HG02870 (cell line): ENCODE data around the gene SEC11A.
"Not testable (repeated sequence)": the region's sequence is repeated elsewhere in the genome, so short reads cannot be mapped to it uniquely, and the experiment has no call there.

Experiments used
- ATAC-seq: cut with Tn5 transposase; IDR thresholded peaks from one replicate; pipeline ENCODE4 v1.9.1; 2021; ENCODE audit warnings: mild to moderate bottlenecking, moderate library complexity; ENCODE audit not compliant: unreplicated experiment

Gene SEC11A

DNA sequence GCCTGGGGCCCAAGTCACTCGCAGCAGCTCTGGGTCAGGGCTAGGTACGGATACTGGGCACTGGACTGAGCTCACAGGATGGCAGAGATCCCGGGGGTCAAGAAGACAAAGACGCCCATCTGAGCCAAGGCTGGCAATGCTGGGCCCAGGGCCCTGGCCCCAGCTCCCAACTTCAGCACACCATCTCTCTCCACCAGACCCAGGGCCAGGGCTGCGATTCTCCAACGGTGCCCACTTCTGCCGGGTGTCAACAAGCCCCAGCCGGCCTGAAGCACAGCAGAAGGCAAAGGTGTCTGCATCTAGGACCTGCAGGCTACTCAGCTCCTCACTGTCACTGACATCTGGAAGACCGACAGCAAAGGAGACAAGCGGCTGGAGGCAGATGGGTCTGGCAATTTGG, 70.4 kb downstream of the SEC11A start:
- no peak for ATAC-seq

DNA sequence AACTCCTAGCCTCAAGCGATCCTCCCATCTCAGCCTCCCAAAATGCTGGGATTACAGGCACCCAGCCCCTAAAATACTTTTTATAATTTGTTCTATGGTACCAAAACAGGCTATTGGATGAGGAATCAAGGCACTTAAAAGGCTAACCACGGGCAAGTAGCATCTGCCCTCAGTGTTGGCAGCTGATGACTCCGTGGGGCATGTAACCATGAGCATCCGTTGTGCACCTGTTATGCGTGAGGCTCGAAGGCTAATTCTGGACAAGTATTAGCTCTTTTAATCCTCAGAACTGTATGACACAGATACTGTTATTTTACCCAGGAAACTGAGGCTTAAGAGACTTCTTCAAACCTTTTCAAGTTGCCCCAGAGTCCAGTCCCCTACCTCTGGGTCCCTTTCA, 72.1 kb downstream of the SEC11A start:
- no peak for ATAC-seq

DNA sequence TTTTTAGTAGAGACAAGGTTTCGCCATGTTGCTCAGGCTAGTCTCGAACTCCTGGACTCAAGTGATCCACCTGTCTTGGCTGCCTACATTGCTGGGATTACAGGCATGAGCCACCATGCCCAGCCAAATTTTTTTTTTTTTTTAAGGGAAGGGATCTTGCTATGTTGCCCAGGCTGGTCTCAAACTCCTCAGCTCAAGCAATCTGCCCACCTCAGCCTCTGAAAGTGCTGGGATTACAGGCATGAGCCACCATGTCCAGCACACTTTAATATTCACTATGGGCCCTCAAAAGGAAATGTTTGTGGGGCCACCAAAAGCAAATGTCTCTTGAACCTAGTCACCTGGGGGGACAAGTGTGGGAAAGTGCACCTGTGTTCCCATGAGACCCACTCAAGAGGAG, 73.3 kb downstream of the SEC11A start:
- not testable (repeated sequence) for ATAC-seq

DNA sequence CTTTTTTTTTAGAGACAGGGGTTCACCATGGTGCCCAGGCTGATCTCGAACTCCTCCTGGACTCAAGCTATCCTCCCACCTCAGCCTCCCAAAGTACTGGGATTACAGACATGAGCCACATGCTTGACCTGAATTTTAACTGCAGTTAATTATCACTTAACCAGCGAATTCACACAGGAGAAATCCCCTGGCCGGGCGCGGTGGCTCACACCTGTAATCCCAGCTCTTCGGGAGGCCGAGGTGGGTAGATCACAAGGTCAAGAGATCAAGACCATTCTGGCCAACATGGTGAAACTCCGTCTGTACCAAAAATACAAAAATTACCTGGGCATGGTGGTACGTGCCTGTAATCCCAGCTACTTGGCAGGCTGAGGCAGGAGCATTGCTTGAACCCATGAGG, 74.1 kb downstream of the SEC11A start:
- not testable (repeated sequence) for ATAC-seq

DNA sequence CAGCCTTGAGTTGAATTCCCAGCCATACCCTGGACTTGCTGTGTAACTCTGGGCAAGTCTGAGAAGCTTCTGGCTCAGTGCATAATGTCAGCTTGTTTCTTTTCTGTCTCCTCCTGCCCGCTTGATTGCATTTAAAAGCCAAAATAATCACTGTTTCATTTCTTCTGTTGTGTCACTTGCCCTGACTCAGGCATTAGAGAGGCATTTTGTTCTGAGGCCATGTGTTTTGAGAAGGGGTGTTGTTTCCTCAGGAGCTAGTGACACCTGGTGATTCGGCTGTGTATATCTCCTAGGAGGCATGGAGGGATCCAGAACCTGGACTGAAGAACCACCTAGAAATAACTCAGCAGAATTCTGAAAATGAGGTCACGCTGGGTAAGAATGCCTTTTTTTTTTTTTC, 77.8 kb downstream of the SEC11A start:
- no peak for ATAC-seq

DNA sequence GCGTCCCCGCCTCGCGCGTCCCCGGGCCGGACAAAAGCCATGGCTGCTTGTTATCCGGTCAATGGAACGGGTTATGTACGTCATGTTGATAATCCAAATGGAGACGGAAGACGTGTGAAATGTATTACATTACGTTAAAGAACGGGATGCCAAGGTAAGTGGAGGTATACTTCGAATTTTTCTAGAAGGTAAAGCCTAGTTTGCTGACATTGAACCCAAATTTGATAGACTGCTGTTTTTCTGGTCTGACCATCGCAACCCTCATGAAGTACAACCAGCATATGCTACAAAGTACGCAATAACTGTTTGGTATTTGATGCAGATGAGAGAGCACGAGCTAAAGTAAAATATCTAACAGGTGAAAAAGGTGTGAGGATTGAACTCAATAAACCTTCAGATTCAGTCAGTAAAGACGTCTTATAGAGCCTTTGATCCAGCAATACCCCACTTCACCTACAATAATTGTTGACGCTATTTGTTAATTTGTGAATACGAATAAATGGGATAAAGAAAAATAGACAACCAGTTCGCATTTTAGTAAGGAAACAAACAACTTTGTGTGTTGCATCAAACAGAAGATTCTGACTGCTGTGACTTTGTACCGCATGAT, 81.6 kb downstream of the SEC11A start:
- ATAC-seq: no peak

DNA sequence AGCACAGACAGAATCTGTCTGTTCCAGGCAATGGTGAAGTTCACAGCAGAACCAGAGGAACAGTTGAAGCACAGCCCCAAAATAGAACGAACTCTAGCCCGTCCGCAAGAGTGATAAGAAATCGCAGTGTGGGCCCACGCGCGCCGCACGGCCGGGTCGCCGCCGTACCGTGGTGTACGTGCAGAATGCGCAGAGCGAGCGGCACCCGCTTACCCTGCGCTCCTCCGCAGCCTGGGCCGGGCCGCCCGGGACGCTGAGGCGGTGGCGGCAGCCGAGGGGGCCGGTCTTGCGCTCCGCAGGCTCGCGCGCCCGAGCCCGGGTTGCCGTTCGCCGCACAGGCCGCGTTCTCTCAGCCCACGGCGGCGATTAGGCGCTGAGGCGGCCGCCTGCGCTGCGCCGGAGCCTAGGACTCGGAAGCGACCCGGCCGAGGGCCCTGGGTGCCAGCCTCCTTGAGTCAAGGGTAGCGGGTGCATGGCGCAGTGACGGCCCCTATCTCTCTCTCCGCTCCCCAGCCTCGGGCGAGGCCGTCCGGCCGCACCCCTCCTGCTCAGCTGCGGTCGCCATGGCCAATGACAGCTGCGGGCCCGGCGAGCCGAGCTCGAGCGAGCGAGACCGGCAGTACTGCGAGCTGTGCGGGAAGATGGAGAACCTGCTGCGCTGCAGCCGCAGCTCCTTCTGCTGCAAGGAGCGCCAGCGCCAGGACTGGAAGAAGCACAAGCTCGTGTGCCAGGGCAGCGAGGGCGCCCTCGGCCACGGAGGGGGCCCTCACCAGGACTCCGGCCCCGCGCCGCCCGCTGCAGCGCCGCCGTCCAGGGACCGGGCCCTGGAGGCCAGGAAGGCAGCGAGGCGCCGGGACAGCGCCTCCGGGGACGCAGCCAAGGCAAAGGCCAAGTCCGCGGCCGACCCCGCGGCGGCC, 82.4 kb downstream of the SEC11A start:
- peak; percentile 32 for ATAC-seq

DNA sequence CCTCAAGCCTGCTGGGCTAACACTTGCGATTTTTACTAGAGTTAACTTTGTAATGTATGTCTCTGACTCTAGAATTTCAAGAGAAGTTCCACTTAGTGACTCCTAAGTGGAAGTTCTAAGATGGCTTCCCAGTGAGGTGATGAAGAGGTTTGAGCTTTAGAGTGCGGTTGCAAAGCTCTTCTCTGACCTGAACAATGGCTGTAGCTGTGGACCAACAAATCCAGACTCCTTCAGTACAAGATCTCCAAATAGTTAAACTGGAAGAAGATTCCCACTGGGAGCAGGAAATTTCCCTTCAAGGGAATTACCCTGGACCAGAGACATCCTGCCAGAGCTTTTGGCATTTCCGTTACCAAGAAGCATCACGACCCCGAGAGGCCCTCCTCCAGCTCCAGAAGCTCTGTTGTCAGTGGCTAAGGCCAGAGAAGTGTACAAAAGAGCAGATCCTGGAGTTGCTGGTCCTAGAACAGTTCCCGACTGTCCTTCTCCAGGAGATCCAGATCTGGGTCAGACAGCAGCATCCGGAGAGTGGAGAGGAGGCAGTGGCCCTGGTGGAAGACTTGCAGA, 84.2 kb downstream of the SEC11A start:
- no peak for ATAC-seq

DNA sequence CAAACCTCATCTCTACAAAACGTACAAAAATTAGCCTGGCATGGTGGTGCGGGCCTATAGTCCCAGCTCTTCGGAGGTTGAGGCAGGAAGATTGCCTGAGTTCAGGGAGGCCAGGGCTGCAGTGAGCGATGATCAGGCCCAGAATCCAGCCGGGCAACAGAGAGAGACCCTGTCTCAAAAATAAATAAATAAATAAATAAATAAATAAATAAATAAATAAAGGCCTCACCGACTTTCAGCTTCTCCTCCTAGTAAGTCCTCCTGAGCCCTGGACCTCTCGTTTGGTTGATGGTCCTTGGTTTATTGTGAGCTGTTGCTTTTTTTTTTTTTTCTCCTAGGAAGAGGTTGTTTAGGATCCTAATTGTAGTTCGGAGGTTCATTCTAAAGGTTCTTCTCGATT, 86.9 kb downstream of the SEC11A start:
- ATAC-seq: no peak

DNA sequence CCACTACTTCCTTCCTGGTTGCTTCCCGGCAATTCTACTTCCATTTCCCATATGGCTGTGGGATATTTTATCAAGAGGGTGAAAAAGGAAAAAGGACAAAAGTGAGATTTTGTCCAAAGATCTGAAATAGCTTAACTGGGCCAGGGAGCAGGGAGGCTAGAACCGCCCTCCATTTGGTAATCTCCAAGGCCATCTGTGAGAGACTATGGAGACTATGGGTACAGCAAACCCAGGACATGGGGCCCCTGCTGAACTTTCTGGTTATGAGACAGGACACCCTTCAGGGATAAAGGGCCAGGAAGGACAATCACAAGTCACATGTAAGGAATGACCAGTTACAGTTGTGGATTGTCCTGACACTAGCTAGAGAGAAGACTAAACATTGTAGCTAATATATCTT, 90.8 kb downstream of the SEC11A start:
- ATAC-seq: no peak

DNA sequence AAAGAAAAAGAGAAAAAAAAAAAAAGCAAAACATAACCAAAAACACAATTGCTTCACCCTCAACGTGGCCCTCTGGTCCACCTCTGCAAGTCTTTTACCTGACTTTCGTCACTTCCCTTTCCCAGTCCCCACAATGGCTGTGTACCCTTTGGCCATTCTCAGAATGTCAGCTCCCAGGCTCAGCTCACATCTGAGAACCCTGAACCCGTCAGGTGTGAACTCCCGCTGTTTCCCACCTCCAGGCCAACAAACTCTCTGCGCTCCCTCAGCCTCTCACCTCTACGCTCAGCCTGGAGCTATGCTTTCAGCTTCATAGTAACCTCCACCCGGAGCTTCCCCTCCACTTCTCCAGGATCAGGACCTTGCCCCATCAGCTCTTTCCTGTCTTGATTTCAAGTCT, 91.6 kb downstream of the SEC11A start:
- no peak for ATAC-seq

DNA sequence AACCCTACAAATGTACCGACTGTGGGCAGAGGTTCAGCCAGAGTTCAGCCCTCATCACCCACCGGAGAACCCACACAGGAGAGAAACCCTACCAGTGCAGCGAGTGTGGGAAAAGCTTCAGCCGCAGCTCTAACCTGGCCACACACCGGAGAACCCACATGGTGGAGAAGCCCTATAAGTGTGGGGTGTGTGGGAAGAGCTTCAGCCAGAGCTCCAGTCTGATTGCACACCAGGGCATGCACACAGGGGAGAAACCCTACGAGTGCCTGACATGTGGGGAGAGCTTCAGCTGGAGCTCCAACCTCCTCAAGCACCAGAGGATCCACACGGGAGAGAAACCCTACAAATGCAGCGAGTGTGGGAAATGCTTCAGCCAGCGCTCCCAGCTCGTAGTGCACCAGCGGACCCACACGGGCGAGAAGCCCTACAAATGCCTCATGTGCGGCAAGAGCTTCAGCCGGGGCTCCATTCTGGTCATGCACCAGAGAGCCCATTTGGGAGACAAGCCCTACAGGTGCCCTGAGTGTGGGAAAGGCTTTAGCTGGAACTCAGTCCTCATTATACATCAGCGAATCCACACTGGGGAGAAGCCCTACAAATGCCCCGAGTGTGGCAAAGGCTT, 94.5 kb downstream of the SEC11A start:
- ATAC-seq: no peak

DNA sequence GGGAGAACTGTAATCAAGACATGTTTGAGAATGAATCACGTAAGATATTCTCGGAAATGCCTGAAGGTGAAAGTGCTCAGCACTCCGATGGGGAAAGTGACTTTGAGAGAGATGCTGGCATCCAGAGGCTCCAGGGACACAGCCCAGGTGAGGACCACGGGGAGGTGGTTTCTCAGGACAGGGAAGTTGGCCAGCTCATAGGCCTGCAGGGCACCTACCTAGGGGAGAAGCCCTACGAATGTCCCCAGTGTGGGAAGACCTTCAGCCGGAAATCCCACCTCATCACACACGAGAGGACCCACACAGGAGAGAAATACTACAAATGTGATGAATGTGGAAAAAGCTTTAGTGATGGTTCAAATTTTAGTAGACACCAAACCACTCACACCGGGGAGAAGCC, 95.3 kb downstream of the SEC11A start:
- ATAC-seq: no peak
